ENCODE results near the gene CELA2B.
"Not testable (repeated sequence)": the region's sequence is repeated elsewhere in the genome, so short reads cannot be mapped to it uniquely, and the experiment has no call there.

Gene CELA2B

GRCh38 chr1:15469361-15469760 lies 6.5 kb upstream of the CELA2B start:
- DNase-seq = no peak

GRCh38 chr1:15469821-15470448 lies 6.0 kb upstream of the CELA2B start:
- DNase-seq = not testable (repeated sequence)

- DNase-seq = not testable (repeated sequence)
These were observed 4.8 kb upstream of the CELA2B start for GRCh38 chr1:15471067-15471466.

- not testable (repeated sequence) for DNase-seq
These were observed 4.2 kb upstream of the CELA2B start for GRCh38 chr1:15471723-15472122.

- no peak for DNase-seq
These were observed 3.3 kb upstream of the CELA2B start for GRCh38 chr1:15472587-15472986.

GRCh38 chr1:15476927-15477326 lies 1.0 kb downstream of the CELA2B start:
- DNase-seq = no peak

- DNase-seq = no peak
These were observed 1.8 kb downstream of the CELA2B start for GRCh38 chr1:15477646-15478212.

GRCh38 chr1:15479654-15480347 lies 3.9 kb downstream of the CELA2B start:
- DNase-seq = no peak

GRCh38 chr1:15482455-15482854 lies 6.6 kb downstream of the CELA2B start:
- not testable (repeated sequence) for DNase-seq

GRCh38 chr1:15482983-15483543 lies 7.2 kb downstream of the CELA2B start:
- DNase-seq = not testable (repeated sequence)

GRCh38 chr1:15483971-15484370 lies 8.1 kb downstream of the CELA2B start:
- DNase-seq = no peak

- not testable (repeated sequence) for DNase-seq
These were observed 8.5 kb downstream of the CELA2B start for GRCh38 chr1:15484443-15484842.

GRCh38 chr1:15485636-15486035 lies 9.7 kb downstream of the CELA2B start:
- DNase-seq = no peak

GRCh38 chr1:15486844-15487610 lies 11.1 kb downstream of the CELA2B start:
- not testable (repeated sequence) for DNase-seq

GRCh38 chr1:15488371-15488770 lies 12.5 kb downstream of the CELA2B start:
- DNase-seq = no peak

GRCh38 chr1:15489052-15489736 lies 13.3 kb downstream of the CELA2B start:
- DNase-seq = no peak

GRCh38 chr1:15491010-15491409 lies 15.1 kb downstream of the CELA2B start:
- DNase-seq = not testable (repeated sequence)

- DNase-seq = no peak
These were observed 16.7 kb downstream of the CELA2B start for GRCh38 chr1:15492596-15492995.

GRCh38 chr1:15493869-15494390 lies 18.0 kb downstream of the CELA2B start:
- DNase-seq = no peak

- no peak for DNase-seq
These were observed 24.6 kb downstream of the CELA2B start for GRCh38 chr1:15500184-15501178.

Measured in activated CD4-positive, CD25-positive, alpha-beta regulatory T cell (primary cell).